ENCODE measurements around the gene BARX1.

DNA sequence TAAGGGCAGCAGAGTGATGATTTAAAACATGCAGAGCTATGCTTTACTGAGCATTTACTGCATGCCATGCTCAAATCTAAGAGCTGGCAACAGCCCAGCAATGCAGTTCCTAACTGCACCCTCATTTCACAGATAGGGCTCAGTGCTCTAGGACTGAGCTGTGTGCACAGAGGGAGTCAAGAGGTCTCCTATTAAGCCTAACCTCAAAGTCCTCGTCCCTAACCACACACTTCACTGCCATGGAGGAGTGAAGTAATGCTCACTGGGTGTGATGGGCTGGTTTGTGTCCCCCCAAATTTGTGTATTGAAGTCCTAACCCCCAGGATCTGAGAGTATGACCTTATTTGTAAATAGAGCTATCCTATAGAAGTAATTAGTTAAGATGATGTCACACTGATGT, 25.9 kb downstream of the BARX1 start:
- TF ChIP-seq, protein P1, sequence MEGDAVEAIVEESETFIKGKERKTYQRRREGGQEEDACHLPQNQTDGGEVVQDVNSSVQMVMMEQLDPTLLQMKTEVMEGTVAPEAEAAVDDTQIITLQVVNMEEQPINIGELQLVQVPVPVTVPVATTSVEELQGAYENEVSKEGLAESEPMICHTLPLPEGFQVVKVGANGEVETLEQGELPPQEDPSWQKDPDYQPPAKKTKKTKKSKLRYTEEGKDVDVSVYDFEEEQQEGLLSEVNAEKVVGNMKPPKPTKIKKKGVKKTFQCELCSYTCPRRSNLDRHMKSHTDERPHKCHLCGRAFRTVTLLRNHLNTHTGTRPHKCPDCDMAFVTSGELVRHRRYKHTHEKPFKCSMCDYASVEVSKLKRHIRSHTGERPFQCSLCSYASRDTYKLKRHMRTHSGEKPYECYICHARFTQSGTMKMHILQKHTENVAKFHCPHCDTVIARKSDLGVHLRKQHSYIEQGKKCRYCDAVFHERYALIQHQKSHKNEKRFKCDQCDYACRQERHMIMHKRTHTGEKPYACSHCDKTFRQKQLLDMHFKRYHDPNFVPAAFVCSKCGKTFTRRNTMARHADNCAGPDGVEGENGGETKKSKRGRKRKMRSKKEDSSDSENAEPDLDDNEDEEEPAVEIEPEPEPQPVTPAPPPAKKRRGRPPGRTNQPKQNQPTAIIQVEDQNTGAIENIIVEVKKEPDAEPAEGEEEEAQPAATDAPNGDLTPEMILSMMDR (IDR thresholded peaks at IDR 0.05): no peak
- TF ChIP-seq POLR2AphosphoS5 (IDR thresholded peaks at IDR 0.05) (no peak), POLR2A (IDR thresholded peaks at IDR 0.05) (no peak), EP300 (IDR thresholded peaks at IDR 0.05; ENCODE audit: low read depth) (no peak)
